HG03139 (cell line): ENCODE measurements around the gene ZNF552.

Experiments used
- ATAC-seq: cut with Tn5 transposase; IDR thresholded peaks from one replicate; pipeline ENCODE4 v1.9.1; 2021; ENCODE audit not compliant: unreplicated experiment

The ZNF552 gene

DNA sequence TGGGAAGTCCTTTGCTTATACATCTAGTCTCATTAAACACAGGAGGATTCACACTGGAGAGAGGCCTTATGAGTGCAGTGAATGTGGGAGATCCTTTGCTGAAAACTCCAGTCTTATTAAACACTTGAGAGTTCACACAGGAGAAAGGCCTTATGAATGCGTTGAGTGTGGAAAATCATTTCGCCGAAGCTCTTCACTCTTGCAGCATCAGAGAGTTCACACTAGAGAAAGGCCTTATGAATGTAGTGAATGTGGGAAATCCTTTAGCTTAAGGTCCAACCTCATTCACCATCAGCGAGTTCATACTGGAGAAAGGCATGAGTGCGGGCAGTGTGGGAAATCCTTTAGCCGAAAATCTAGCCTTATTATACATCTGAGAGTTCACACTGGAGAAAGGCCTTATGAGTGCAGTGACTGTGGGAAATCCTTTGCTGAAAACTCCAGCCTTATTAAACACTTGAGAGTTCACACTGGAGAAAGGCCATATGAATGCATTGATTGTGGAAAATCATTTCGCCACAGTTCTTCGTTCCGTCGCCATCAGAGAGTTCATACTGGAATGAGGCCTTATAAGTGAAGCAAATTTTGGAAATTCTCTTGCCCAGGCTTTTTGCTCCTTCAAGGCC lies 35.4 kb downstream of the ZNF552 start:
- ATAC-seq = no peak

DNA sequence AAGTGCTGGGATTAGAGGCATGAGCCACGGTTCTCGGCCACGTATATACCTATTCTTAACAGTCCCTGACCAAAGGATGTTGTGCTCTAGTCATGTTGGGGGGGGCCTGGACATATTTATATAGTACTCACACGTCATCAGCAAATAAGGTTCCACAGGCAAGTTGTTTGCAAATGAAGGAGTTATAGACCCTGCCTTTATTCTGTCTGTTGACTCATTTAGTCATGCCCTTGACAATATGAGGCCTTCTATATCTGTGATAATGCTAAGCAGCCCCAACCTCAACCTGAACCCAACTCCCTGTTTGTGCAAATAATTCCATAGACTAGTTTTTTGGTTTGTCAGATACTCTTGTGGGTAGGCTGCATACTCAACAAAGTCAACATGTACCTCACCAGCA lies 36.4 kb downstream of the ZNF552 start:
- ATAC-seq = no peak

DNA sequence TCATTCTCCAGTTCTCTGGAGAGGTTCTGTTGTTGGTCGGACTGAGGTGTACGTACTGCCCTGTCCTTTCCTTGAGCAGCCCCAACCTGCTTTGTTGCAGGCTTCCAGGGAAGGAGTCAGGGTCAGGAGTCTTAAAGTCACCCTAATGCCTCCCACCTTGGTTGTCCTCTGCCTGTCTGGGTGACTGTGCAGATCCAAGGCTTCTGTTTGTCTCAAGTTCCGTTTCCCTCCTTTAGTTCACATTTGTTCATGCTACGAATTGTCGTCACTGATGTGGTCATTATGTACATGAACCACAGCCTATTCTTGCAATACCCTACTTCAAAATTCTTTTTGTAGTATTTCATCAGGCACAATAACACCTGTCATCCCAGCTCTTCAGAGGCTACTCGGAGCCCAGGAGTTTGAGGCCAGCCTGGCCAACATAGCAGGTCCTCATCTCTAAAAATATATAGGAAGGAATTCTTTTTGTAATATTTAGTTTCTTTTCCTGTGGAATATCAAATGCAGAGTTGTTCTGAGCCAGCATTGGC lies 37.9 kb downstream of the ZNF552 start:
- ATAC-seq = no peak

DNA sequence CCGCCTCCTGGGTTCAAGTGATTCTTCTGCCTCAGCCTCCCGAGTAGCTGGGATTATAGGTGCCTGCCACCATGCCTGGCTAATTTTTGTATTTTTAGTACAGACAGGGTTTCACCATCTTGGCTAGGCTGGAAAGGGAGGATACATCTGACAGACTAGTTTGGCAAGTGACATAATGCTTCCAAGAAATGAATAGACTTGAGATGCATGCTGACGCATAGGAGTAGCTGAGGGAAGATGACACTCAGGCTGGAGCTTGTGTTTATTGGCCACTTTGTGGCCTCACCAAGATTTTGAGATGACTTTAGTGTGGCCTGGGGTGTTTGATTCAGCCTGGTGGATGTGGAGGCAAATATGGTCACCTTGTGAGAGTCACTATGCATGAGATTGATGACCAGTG lies 41.2 kb downstream of the ZNF552 start:
- ATAC-seq = no peak

DNA sequence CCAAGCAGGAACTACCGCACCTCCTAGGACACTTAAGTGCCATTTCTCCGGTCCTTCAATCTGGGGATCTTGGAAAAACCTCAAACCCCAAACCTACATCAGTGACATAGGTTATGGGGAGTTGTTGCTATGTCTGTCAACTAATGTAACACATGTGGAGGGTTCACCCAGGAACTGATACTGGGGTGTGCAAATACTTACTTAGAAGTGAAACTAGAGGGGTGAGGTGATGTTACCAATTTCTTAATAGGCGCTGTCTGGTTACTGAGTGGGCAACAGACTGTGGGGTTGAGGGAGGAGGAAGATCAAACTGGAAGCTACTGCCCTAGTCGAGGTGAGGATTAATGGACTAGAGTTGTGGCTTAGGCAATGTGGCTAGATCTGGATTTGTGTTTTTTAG lies 43.3 kb downstream of the ZNF552 start:
- no peak for ATAC-seq

DNA sequence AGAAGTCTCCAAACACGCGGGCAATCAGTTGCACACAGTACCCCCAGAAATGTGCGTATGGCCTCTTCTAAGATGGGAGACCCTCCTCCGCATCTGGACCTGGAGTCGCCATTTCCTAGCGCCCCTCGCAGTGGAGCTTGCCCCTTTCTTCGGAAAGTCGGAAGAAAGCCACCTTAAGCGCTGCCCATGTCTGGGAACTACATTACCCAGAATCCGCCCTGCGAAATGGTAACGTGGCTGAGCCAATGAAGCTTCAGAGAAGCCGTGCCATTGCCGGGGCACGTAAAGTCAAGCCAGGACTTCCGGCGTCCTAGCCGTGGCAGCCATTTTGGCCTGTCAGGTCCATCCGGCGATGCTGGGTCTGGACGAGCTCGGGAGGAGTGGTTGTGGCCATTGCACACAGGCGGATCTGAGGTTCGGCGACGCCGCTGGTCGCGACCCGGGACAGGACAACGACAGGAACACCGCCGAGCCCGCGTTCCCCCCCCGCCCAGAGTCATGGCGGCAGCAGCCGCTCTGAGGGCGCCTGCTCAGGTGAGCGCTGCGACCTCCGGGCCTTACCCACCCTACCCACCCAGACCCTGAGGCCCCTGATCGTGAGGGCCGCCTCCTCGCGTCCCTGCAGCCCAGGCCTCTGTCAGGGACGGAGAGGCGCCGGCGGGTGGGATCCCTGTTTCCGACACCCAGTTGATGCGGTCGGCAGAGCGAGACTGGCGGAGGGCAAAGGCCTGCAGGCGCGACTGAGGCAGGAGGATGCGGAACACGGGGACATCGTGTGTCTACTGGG lies 45.2 kb downstream of the ZNF552 start, which contains the start of gene ZNF586:
Gene ZNF586, plus strand, starts transcription at position 332 of the 787 bp plus-strand sequence. Its CDS starts 167 bp downstream, at position 499.
- peak; percentile 96 for ATAC-seq

DNA sequence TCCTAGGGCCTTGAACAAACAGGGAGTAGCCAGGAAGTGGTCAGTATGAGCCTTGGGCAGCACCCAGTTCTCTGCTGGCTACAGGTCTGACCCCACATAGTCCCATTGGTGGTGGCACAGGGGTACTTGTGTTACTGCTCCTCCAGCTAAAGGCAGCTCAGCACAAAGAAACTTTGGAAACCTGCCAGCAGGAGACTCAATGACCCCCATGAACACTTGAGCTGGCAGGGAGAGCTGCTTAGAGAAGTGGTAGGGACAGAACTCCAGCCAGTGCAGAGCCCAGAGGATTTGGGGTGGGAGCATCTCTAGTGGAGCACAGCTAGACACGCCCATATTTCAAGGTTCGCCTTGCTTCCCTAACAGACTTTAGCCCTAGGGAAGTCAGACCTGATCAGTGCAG lies 55.6 kb downstream of the ZNF552 start:
- ATAC-seq = no peak

DNA sequence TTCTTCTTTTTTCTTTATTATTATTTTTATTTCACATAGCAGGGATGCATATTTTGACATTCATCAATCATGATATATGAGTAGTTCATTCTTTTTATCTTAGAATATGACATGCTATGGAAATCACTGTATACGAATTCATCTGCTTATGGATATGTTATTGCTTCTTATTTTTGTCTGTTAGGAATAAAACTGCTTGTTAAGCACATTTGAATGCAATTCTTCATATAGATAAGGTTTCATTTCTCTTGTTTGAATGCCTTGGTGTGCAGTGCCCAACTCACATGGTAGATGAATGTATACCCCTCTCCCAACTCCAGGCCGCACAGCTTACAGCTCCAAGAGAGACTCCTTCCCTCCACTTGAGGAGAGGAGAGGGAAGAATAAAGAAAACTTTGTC lies 56.8 kb downstream of the ZNF552 start:
- no peak for ATAC-seq
